Panc1 (cell line): ENCODE data around the gene RPS15.

Experiments used
- POLR2AphosphoS5 ChIP-seq: IDR thresholded peaks from 2 replicates; pipeline ENCODE4 v1.6.1; 2012; ENCODE audit warnings: mild to moderate bottlenecking, low read depth, low read length, moderate library complexity
- TF ChIP-seq, protein P1 (sequence below): fragments of 450-650 bp; IDR thresholded peaks from 2 replicates; pipeline ENCODE4 v1.5.1; 2017; ENCODE audit warnings: mild to moderate bottlenecking

DNA sequence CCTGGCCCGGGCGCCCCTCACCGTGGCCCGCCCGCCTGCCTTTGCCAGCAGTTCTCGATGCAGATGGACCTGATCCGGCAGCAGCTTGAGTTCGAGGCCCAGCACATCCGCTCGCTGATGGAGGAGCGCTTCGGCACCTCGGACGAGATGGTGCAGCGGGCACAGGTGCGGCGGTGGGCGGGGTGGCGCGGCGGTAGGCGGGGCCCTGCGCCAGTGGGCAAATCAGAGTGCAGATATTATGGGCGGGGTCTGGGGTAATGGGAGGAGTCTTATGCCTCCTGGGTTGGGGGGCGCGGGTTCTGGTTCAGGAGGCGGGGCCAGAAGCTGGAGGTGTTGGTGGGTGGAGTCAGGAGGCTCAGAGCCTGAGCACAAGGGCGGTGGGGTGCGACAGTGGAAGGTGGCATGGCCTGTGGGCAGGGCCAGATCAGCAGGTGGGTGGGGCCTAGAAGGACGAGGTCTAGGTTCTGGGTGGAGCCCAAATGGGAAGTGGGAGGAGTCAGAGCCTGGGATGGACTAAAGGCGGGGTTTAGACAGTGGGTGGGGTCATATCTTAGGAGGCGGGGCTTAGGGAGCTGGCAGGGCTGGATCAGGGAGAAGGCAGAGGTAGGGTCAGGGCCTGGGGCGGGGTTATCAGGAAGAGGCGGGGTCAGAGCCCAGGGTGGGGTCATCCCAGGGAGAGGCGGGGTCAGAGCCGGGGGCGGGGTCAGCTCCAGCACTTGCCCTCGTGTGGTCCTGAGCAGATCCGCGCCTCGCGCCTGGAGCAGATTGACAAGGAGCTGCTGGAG lies 17.3 kb downstream of the RPS15 start:
- TF ChIP-seq, protein P1, sequence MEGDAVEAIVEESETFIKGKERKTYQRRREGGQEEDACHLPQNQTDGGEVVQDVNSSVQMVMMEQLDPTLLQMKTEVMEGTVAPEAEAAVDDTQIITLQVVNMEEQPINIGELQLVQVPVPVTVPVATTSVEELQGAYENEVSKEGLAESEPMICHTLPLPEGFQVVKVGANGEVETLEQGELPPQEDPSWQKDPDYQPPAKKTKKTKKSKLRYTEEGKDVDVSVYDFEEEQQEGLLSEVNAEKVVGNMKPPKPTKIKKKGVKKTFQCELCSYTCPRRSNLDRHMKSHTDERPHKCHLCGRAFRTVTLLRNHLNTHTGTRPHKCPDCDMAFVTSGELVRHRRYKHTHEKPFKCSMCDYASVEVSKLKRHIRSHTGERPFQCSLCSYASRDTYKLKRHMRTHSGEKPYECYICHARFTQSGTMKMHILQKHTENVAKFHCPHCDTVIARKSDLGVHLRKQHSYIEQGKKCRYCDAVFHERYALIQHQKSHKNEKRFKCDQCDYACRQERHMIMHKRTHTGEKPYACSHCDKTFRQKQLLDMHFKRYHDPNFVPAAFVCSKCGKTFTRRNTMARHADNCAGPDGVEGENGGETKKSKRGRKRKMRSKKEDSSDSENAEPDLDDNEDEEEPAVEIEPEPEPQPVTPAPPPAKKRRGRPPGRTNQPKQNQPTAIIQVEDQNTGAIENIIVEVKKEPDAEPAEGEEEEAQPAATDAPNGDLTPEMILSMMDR, result no peak
- no peak for TF ChIP-seq POLR2AphosphoS5
